GM23338 (cell line): ENCODE data around the gene SHISA9. TPM values are rescaled to one million over a fixed set of nuclear protein-coding genes. Genes with fewer than 3 reads are reported as not detected.

Experiments
- ATAC-seq: fragments of 200-7000 bp; cut with Tn5 transposase; 3 replicates; pipeline ENCODE4 v1.9.1; 2020
- DNase-seq: peaks from one replicate; pipeline ENCODE4 v3.0.0-alpha.2; 2015; ENCODE audit warnings: low spot score
- H2AFZ ChIP-seq: fragments of 200-600 bp; sonication (generic); 2 replicates; pipeline ENCODE4 v1.8.0; 2016; ENCODE audit warnings: antibody characterized with exemption, mild to moderate bottlenecking, moderate library complexity
- H3F3A ChIP-seq: fragments of 200-600 bp; sonication (generic); replicated peaks from 2 replicates; pipeline ENCODE4 v1.8.0; 2017; ENCODE audit warnings: antibody characterized with exemption, mixed run types, low read depth
- H3K27ac ChIP-seq: fragments of 200-600 bp; sonication (generic); 2 replicates; pipeline ENCODE4 v1.6.1; 2016; ENCODE audit warnings: low read depth
- H3K27me3 ChIP-seq: fragments of 200-600 bp; sonication (generic); 2 replicates; pipeline ENCODE4 v1.8.0; 2016; ENCODE audit warnings: mild to moderate bottlenecking, mixed run types, moderate library complexity; ENCODE audit not compliant: insufficient read depth
- H3K36me3 ChIP-seq: fragments of 200-600 bp; sonication (generic); 2 replicates; pipeline ENCODE4 v1.8.0; 2016; ENCODE audit warnings: mild to moderate bottlenecking; ENCODE audit not compliant: insufficient read depth
- H3K4me1 ChIP-seq: fragments of 200-600 bp; sonication (generic); 2 replicates; pipeline ENCODE4 v1.8.0; 2016; ENCODE audit warnings: mild to moderate bottlenecking, moderate library complexity; ENCODE audit not compliant: insufficient read depth
- H3K4me2 ChIP-seq: fragments of 200-600 bp; sonication (generic); 2 replicates; pipeline ENCODE4 v1.7.1; 2017; ENCODE audit warnings: mixed run types
- H3K4me3 ChIP-seq: fragments of 200-600 bp; sonication (generic); 2 replicates; pipeline ENCODE4 v1.6.1; 2016; ENCODE audit warnings: mixed run types
- H3K79me2 ChIP-seq: fragments of 200-600 bp; sonication (generic); replicated peaks from 2 replicates; pipeline ENCODE4 v1.8.0; 2017; ENCODE audit warnings: mild to moderate bottlenecking; ENCODE audit not compliant: insufficient read depth
- H3K9me2 ChIP-seq: fragments of 200-600 bp; sonication (generic); 2 replicates; pipeline ENCODE4 v1.8.0; 2017; ENCODE audit not compliant: insufficient read depth
- H4K20me1 ChIP-seq: fragments of 200-600 bp; sonication (generic); replicated peaks from 2 replicates; pipeline ENCODE4 v1.8.0; 2017; ENCODE audit warnings: mild to moderate bottlenecking; ENCODE audit not compliant: insufficient read depth
- H3K27ac Mint-ChIP-seq: 2 replicates; pipeline ENCODE4 v1.8.0; 2020; ENCODE audit warnings: inconsistent platforms, mild to moderate bottlenecking, moderate library complexity, mixed read lengths
- H3K27me3 Mint-ChIP-seq: 3 replicates; pipeline ENCODE4 v1.8.0; 2022; ENCODE audit warnings: low read depth, mild to moderate bottlenecking, moderate library complexity, mixed read lengths, inconsistent platforms; ENCODE audit not compliant: insufficient read depth, poor library complexity
- H3K36me3 Mint-ChIP-seq: 3 replicates; pipeline ENCODE4 v1.8.0; 2021; ENCODE audit warnings: low read depth, mild to moderate bottlenecking, inconsistent platforms, moderate library complexity, mixed read lengths
- H3K4me1 Mint-ChIP-seq: 3 replicates; pipeline ENCODE4 v1.8.0; 2020; ENCODE audit warnings: mild to moderate bottlenecking, inconsistent platforms, mixed read lengths
- H3K4me3 Mint-ChIP-seq: 3 replicates; pipeline ENCODE4 v1.8.0; 2021; ENCODE audit warnings: moderate library complexity, mild to moderate bottlenecking, inconsistent platforms, mixed read lengths
- H3K9me3 Mint-ChIP-seq: 3 replicates; pipeline ENCODE4 v1.8.0; 2020; ENCODE audit warnings: moderate library complexity, mild to moderate bottlenecking, inconsistent platforms, mixed read lengths
- CREB1 ChIP-seq: fragments of 250-450 bp; sonication (Bioruptor Pico); IDR thresholded peaks from 2 replicates; pipeline ENCODE4 v1.5.0; 2020; ENCODE audit warnings: low read depth, mild to moderate bottlenecking, moderate library complexity
- EZH2 ChIP-seq: fragments of 200-600 bp; sonication (generic); IDR thresholded peaks from one replicate; pipeline ENCODE4 v1.8.0; 2017; ENCODE audit warnings: antibody characterized with exemption, mild to moderate bottlenecking, low read depth; ENCODE audit not compliant: unreplicated experiment
- EZH2phosphoT487 ChIP-seq: fragments of 200-600 bp; sonication (generic); IDR thresholded peaks from one replicate; pipeline ENCODE4 v1.8.1; 2018; ENCODE audit warnings: antibody characterized with exemption; ENCODE audit not compliant: unreplicated experiment
- JUNB ChIP-seq: IDR thresholded peaks from one replicate; pipeline ENCODE4 v1.6.1; 2016; ENCODE audit warnings: antibody characterized with exemption; ENCODE audit not compliant: unreplicated experiment
- NANOG ChIP-seq: IDR thresholded peaks from 2 replicates; pipeline ENCODE4 v1.6.1; 2016; ENCODE audit warnings: antibody characterized with exemption, borderline replicate concordance
- POLR2AphosphoS5 ChIP-seq: IDR thresholded peaks from 2 replicates; pipeline ENCODE4 v1.6.1; 2016; ENCODE audit warnings: antibody characterized with exemption, low read depth
- STAT1 ChIP-seq: IDR thresholded peaks from one replicate; pipeline ENCODE4 v1.6.1; 2016; ENCODE audit warnings: antibody characterized with exemption; ENCODE audit not compliant: unreplicated experiment
- ZNF114 ChIP-seq: fragments of 250-450 bp; sonication (Bioruptor Pico); IDR thresholded peaks from 2 replicates; pipeline ENCODE4 v1.5.0; 2020; ENCODE audit warnings: mild to moderate bottlenecking, moderate library complexity
- polyA plus RNA-seq: library from polyadenylated mRNA; unstranded; fragments of >200 nt; fragmentation: Nextera tagmentation; extraction: Ambion mirVana; gene quantifications from 2 replicates; pipeline ENCODE4 v1.2.1, GENCODE V29; 2016
- total RNA-seq: library from RNA; depleted of rRNA; stranded (reverse); fragments of >200 nt; shearing (Covaris generic); gene quantifications from 2 replicates; pipeline ENCODE4 v1.2.3, GENCODE V29; 2014
- TF ChIP-seq, protein P1 (sequence below): fragments of 250-450 bp; sonication (Bioruptor Pico); IDR thresholded peaks from 2 replicates; pipeline ENCODE4 v1.5.0; 2020; ENCODE audit warnings: mild to moderate bottlenecking, moderate library complexity

Gene SHISA9
- total and polyA plus RNA-seq, 2 experiments from 2014 or later = 10.4 to 45.6 TPM

DNA sequence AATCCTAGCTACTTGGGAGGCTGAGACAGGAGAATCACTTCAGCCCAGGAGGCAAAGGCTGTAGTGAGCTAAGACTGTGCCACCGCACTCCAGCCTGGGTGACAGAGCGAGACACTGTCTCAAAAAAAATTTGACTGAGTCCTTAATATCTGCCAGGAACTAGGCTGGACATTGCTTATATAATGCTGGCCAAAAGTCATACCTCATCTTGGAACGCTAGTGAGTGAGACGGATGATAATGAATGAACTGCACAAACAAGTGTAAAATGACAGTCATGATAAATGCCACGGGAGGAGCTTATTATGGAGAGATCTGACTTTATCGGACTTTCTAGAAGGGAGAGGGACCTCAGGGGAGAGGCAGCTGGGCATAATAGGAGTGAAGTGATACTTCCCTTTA, 327.6 kb downstream of the SHISA9 start (continued):
- TF ChIP-seq CREB1 (CRISPR knock-in tag) (no peak), EZH2 (no peak), ZNF114 (CRISPR knock-in tag) (no peak), POLR2AphosphoS5 (no peak), EZH2phosphoT487 (no peak), STAT1 (no peak), JUNB (no peak)
- TF ChIP-seq, protein P1, sequence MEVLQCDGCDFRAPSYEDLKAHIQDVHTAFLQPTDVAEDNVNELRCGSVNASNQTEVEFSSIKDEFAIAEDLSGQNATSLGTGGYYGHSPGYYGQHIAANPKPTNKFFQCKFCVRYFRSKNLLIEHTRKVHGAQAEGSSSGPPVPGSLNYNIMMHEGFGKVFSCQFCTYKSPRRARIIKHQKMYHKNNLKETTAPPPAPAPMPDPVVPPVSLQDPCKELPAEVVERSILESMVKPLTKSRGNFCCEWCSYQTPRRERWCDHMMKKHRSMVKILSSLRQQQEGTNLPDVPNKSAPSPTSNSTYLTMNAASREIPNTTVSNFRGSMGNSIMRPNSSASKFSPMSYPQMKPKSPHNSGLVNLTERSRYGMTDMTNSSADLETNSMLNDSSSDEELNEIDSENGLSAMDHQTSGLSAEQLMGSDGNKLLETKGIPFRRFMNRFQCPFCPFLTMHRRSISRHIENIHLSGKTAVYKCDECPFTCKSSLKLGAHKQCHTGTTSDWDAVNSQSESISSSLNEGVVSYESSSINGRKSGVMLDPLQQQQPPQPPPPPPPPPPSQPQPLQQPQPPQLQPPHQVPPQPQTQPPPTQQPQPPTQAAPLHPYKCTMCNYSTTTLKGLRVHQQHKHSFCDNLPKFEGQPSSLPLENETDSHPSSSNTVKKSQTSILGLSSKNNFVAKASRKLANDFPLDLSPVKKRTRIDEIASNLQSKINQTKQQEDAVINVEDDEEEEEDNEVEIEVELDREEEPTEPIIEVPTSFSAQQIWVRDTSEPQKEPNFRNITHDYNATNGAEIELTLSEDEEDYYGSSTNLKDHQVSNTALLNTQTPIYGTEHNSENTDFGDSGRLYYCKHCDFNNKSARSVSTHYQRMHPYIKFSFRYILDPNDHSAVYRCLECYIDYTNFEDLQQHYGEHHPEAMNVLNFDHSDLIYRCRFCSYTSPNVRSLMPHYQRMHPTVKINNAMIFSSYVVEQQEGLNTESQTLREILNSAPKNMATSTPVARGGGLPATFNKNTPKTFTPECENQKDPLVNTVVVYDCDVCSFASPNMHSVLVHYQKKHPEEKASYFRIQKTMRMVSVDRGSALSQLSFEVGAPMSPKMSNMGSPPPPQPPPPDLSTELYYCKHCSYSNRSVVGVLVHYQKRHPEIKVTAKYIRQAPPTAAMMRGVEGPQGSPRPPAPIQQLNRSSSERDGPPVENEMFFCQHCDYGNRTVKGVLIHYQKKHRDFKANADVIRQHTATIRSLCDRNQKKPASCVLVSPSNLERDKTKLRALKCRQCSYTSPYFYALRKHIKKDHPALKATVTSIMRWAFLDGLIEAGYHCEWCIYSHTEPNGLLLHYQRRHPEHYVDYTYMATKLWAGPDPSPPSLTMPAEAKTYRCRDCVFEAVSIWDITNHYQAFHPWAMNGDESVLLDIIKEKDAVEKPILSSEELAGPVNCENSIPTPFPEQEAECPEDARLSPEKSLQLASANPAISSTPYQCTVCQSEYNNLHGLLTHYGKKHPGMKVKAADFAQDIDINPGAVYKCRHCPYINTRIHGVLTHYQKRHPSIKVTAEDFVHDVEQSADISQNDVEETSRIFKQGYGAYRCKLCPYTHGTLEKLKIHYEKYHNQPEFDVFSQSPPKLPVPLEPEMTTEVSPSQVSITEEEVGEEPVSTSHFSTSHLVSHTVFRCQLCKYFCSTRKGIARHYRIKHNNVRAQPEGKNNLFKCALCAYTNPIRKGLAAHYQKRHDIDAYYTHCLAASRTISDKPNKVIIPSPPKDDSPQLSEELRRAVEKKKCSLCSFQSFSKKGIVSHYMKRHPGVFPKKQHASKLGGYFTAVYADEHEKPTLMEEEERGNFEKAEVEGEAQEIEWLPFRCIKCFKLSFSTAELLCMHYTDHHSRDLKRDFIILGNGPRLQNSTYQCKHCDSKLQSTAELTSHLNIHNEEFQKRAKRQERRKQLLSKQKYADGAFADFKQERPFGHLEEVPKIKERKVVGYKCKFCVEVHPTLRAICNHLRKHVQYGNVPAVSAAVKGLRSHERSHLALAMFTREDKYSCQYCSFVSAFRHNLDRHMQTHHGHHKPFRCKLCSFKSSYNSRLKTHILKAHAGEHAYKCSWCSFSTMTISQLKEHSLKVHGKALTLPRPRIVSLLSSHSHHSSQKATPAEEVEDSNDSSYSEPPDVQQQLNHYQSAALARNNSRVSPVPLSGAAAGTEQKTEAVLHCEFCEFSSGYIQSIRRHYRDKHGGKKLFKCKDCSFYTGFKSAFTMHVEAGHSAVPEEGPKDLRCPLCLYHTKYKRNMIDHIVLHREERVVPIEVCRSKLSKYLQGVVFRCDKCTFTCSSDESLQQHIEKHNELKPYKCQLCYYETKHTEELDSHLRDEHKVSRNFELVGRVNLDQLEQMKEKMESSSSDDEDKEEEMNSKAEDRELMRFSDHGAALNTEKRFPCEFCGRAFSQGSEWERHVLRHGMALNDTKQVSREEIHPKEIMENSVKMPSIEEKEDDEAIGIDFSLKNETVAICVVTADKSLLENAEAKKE = no peak

DNA sequence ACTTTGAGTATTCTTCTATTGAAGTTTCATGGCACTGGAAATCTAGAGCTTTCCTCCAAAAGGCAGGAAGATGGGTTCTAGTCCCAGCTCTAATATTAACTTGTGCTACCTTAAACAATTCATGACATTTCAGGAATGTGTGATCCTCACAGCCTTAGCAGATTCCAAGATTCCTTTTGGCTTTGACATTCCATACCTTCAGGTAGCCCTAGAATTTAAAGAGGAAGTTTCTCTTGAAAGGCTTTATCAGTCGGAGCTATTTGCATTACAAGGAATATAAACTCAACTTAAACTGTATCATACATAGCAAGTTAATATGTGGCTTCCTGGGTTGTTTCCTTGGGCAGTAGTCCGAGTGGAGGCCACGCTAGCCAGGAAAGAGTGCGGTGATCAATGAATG, 330.0 kb downstream of the SHISA9 start:
- Histone ChIP-seq H3K79me2 (no peaks in the 10 kb centered on the region), H3K27ac (peak overlapping the region; percentile 80), H3F3A (no peaks in the 10 kb centered on the region), H4K20me1 (no peaks in the 10 kb centered on the region), H3K27me3 (no peaks in the 10 kb centered on the region), H3K4me1 (peaks cover 5% of the 10 kb centered on the region; the same call in 1 of the 2 replicates), H3K4me2 (no peak overlapping the region), H3K36me3 (no peaks in the 10 kb centered on the region), H3K4me3 (no peak overlapping the region), H3K9me2 (peaks cover 5% of the 10 kb centered on the region; the same call in 1 of the 2 replicates), H2AFZ (no peak overlapping the region)
- Mint-ChIP-seq H3K4me1 (peaks cover 24% of the 10 kb centered on the region), H3K4me3 (no peak overlapping the region), H3K27me3 (no peaks in the 10 kb centered on the region), H3K9me3 (peaks cover 7% of the 10 kb centered on the region), H3K36me3 (peaks cover 31% of the 10 kb centered on the region), H3K27ac (no peak overlapping the region)
- ATAC-seq = peak; percentile 93
- DNase-seq = peak; percentile 93
- TF ChIP-seq, protein P1 = peak; percentile 62; the same call in 1 of the 2 replicates
- TF ChIP-seq NANOG = peak; percentile 84
